ENCODE results near the gene ZNF70.

The ZNF70 gene

GRCh38 chr22:23716811-23717801 lies 33.8 kb downstream of the ZNF70 start:
- DNase-seq (ENCODE audit: low spot score), result peak; percentile 87

- DNase-seq (ENCODE audit: low spot score), result no peak
Measured at GRCh38 chr22:23715806-23716375, 35.0 kb downstream of the ZNF70 start.

GRCh38 chr22:23714596-23715578 lies 36.0 kb downstream of the ZNF70 start:
- no peak for DNase-seq (ENCODE audit: low spot score)

- no peak for DNase-seq (ENCODE audit: low spot score)
Measured at GRCh38 chr22:23713696-23714595, 37.0 kb downstream of the ZNF70 start.

DNA sequence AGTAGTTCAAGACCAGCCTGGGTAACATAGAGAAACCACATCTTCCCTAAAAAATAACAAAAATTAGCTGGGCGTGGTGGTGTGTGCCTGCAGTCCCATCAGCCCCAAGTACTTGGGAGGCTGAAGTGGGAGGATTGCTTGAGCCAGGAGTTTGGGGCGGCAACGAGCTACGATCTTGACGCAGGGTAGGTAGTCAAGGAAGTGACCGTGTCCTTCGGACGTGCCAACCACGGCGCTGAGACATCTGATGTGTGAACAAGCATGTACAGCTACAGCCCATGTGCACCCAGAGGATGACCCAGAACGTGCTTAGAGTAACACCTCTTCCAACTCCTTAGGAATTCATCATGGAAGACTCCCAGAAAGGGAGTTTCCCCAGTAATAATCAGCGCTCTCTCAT lies 38.7 kb downstream of the ZNF70 start:
- no peak for DNase-seq (ENCODE audit: low spot score)

DNA sequence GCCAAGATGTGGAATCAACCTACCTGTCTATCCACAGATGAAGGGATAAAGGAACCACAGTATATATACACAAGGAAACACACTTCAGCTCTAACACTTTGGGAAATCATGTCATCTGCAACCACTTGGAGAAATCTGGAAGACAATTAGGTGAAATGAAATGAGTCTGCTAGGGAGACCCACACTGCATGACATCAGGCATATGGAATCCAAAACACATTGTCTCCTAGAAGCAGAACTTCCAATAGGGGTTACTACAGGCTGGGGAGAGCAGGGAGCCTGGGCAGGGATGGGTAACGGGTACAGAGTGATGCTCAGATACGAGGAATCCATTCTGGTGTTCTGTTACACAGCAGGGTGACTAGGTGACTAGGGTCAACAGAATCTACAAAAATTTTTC lies 41.8 kb downstream of the ZNF70 start:
- no peak for DNase-seq (ENCODE audit: low spot score)

DNA sequence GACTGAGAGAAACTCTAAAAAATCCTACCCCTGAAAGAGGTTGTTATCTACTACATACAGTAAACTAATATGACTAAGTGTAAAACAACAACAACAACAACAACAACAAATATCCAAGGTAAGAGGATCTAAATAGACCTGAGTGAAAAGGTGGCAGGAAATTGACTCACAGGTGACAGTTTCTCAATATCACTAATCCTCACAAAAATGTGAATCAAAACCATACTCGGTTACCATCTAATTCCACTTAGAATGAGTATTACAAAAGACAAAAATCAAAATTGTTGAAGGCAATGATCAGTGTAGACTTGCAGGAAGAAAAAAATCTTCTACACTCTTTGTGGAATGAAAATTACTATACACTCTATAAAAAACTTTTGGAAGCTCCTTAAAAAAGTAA lies 42.6 kb downstream of the ZNF70 start:
- DNase-seq (ENCODE audit: low spot score), result peak; percentile 83

- peak; percentile 83 for DNase-seq (ENCODE audit: low spot score)
Measured at GRCh38 chr22:23705358-23705757, 45.6 kb downstream of the ZNF70 start.

DNA sequence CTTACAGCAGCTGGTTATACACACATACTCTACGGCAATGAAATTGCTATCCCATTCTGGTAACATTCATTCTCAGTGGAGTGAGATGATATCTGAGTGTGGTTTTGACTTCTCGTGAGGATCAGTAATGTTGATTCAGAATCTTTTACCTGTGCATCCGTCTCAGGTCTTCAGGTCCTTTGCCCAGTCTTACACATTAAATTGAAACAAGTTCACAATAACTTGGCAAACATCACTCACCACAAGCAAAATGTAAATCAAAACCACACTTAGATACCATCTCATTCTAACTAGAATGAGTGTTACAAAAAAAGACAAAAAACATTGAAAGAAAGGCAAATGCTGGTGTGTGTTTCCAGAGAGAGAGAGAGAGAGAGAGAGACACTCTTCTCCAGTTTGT lies 46.1 kb downstream of the ZNF70 start:
- DNase-seq (ENCODE audit: low spot score), result peak; percentile 76

GRCh38 chr22:23704062-23704461 lies 46.9 kb downstream of the ZNF70 start:
- no peak for DNase-seq (ENCODE audit: low spot score)

GRCh38 chr22:23700706-23701105 lies 50.2 kb downstream of the ZNF70 start:
- no peak for DNase-seq (ENCODE audit: low spot score)

DNA sequence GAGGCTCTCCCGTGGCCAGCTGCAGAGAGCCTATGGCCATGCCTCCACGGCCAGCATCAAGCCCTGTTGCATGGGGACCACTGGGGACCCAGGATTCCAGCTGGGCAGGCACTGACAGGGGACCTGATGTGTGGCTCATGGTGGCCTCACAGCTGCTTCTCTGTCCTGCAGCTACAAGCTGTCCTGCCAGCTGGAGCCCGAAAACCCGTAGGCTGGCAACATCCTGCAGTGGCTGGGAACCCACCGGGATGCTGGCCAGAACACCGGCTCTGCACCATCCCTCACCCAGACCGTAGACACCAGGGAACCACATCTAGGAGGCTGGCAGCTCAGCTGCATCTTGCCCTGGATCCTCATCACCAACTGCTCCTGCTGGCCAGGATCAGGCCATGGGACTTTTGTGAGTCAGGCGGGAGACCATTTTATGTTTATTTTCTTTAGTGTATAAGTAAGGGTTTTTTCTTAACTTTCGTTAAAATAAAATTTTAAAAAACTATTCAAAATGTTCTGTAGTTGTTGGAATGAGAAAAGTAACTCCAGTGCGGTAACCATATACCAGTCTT lies 52.2 kb downstream of the ZNF70 start:
- no peak for DNase-seq (ENCODE audit: low spot score)

DNA sequence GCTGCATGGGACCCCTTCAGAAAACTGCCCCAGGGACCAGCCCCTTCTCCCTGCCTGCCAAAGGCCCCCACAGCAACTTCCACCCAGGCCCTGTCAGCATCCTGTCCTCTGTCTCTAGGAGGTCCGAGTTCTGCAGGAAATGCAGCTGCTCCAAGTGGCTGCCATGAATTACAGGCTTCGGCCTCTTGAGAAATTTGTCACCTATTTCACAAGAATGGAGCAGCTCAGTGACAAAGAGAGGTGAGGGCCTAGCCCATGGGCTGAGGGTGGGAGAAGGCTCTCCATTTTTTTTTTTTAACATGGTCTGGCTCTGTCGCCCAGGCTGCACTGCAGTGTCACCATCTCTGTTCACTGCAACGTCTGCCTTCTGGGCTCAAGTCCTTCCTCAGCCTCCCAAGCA lies 52.8 kb downstream of the ZNF70 start:
- DNase-seq (ENCODE audit: low spot score), result no peak

DNA sequence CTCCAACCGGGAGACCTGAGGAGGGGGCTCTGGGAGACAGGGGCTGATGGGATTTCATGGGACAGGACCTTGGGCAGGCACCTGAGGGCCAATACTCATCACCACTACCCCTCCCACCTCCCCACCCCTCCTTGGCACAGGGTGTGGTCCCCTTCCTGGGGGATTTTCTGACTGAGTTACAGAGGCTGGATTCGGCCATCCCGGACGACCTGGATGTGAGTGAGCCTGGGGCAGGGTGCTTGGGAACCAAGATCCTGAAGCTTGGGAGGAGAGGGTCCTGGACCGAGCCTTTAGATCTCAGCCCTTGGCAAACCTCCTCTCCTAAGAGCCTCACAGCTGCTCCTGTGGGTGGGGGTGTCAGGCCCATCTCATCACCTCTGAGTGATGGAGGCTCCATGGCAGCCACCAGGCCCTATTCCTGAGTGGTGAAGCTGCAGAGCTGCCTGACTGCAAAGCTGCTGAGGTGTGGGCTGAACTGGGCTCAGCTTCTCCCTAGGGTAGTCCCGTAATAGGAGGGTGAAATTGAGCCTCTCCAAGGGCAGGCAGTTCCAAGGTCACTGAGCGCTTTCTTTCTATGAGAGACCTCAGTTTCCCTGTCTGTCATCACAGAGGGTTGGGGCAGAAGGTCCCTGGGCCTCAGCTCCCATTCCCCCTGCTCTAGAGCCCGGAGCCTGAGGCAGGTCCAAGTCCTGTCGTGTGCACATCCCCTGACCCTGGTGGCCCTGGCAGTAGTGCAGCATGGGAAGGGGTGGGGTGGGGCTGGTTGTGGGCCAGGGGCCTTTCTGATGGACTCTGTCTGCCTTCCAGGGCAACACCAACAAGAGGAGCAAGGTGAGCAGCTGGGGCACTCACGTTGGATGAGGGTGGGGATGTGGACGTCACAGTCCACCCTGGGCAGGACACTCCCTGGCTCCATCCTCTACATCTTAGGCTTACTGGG lies 53.6 kb downstream of the ZNF70 start:
- no peak for DNase-seq (ENCODE audit: low spot score)

DNA sequence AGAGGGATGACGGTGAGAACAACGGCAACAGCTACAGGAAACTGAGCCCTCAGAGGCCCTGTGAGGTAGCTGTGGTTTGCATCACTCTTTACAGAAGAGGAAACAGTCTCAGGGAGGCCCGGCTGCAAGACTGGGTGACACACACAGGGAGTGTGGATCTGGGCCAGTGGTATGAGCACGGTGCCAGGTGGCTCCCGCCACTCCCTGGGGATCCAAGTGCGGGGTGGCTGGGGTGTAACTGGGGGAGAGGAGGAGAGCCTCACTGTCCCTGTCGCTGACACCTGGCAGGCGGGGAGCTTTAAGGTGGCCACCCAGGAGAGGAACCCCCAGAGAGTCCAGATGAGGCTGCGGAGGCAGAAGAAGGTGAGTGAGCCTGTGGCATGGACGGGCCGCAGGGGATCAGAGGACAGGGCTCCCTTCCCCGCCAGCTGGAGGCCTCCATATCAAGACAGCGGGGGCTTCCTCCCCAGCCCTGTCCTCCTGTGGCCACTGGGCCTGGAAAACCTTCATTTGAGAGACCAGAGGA lies 54.5 kb downstream of the ZNF70 start:
- DNase-seq (ENCODE audit: low spot score), result peak; percentile 90

GRCh38 chr22:23695571-23696325 lies 55.2 kb downstream of the ZNF70 start:
- DNase-seq (ENCODE audit: low spot score), result no peak

GRCh38 chr22:23695141-23695540 lies 55.8 kb downstream of the ZNF70 start:
- DNase-seq (ENCODE audit: low spot score), result no peak

- DNase-seq (ENCODE audit: low spot score), result no peak
Measured at GRCh38 chr22:23693979-23694680, 56.8 kb downstream of the ZNF70 start.

All from activated CD4-positive, alpha-beta T cell treated with anti-CD3 and anti-CD28 coated beads, Interleukin-2, Interleukin-4, amounts not matched to agents 100 ng/mL and 50 ng/mL, durations not matched to agents 16 hours and 8 hours (primary cell).